GM12864 (cell line): ENCODE results near the gene CISD1.

Experiments
- DNase-seq: peaks from one replicate; pipeline ENCODE4 v3.0.0-alpha.2; 2011; ENCODE audit warnings: low read depth
- H3K4me3 ChIP-seq: 2 replicates; pipeline ENCODE4 v1.5.1; 2011; ENCODE audit warnings: mild to moderate bottlenecking, low read depth, low read length, control low read depth
- TF ChIP-seq, protein P1 (sequence below): IDR thresholded peaks from 2 replicates; pipeline ENCODE4 v1.5.1; 2011; ENCODE audit warnings: low read depth, mild to moderate bottlenecking, moderate library complexity, low read length, control low read depth, inconsistent platforms; ENCODE audit errors: missing control alignments

Gene CISD1

DNA sequence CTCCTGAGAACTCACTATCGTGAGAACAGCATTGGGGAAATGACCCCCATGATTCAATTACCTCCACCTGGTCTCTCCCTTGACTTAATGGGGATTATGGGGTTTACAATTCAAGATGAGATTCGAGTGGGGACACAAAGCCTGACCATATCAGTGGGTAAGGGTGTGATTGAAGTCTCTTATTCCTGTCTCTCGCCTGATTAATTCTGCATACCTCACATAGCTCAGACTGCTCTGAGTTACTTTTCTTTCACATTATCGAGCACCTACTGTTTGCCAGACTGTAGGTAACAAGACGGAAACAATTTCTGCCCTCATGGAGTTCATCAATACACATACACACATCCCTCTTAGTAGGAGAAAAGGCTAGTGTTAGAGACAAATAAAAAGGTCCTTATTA lies 25.0 kb downstream of the CISD1 start:
- DNase-seq = no peak
- H3K4me3 ChIP-seq = no peak overlapping the region
- TF ChIP-seq, protein P1, sequence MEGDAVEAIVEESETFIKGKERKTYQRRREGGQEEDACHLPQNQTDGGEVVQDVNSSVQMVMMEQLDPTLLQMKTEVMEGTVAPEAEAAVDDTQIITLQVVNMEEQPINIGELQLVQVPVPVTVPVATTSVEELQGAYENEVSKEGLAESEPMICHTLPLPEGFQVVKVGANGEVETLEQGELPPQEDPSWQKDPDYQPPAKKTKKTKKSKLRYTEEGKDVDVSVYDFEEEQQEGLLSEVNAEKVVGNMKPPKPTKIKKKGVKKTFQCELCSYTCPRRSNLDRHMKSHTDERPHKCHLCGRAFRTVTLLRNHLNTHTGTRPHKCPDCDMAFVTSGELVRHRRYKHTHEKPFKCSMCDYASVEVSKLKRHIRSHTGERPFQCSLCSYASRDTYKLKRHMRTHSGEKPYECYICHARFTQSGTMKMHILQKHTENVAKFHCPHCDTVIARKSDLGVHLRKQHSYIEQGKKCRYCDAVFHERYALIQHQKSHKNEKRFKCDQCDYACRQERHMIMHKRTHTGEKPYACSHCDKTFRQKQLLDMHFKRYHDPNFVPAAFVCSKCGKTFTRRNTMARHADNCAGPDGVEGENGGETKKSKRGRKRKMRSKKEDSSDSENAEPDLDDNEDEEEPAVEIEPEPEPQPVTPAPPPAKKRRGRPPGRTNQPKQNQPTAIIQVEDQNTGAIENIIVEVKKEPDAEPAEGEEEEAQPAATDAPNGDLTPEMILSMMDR = no peak

DNA sequence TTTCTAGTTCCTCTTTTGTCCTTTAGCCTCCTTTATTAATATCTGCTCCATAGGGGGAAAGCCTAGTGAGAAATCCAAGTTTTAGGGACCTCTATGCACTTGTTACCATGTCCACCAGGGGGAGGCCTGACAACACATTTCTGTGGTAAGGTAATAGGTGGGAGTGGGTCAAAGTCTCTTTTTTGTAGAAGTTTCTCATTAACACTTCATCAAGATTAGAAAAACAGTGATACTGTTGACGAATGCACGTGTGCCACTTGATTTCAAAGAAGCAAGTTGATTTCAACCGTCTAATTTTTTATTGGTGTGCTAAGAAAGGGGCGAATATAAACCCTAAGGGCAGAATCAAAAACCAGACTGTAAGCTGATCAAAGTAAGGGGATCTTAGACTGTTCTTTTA lies 30.6 kb downstream of the CISD1 start:
- H3K4me3 ChIP-seq = no peak overlapping the region
- peak; percentile 15 for DNase-seq
- TF ChIP-seq, protein P1 = peak; percentile 82

DNA sequence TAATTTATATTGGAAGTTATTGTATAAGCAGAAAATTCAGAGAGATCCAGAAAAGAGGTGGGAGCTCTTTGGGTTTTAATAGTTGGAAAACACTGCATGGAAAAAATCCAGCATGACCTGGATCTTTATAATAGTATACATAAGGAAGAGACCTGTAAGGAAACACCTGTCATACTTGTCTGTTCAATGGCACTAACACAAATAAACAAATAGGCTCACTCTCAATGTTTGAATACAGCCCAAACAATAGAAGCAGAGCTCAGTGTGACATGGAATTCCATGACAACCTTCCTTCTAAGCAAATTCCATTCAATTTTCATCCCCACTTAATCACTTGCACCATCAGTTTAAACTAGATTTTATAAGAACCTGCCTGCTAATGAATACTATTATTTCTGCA lies 31.7 kb downstream of the CISD1 start:
- no peak overlapping the region for H3K4me3 ChIP-seq
- DNase-seq = no peak
- TF ChIP-seq, protein P1 = no peak

DNA sequence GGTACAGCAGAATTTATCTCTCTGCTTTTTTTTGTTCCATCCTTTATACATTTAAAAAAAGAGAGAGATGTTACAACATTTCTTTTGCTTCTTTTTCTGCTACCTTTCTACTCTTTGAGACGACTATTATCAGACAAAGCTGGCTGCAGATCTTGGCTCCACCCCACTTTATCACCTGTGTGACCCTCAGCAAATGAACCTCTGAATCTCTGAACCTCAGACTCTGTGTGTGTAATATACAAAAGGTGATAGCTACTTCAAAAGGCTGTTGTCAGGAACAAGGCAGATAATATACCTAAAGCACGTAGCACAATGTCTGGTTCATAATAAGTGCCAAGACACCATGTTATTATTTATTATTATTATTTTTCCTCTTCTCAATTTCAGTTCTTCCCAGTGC lies 33.3 kb downstream of the CISD1 start:
- TF ChIP-seq, protein P1 = no peak
- no peak for DNase-seq
- no peak overlapping the region for H3K4me3 ChIP-seq

DNA sequence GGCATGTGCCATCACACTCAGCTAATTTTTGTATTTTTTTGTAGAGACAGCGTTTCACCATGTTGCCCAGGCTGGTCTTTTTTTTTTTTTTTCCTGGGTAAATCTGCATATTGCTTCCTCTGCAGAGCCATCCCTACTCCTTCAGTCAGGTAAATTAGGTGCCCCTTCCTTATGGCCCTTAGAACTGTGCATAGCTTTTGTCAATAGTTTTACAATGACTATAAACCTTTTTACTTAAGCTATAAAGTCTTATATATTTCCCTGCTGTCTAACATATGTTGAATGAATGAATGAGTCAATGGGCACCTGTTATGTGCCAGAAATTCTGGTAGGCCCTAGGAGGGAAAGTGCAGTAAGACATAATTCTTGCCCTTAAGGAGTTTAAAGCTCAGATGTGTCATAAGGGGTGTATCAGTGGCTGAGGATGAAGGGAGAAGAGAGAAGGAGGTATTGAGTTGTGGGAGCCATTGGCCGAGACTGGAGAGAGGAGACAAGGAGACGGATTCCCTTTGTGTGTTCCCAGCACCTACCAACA lies 35.2 kb downstream of the CISD1 start:
- TF ChIP-seq, protein P1 = no peak
- H3K4me3 ChIP-seq = no peak overlapping the region
- no peak for DNase-seq

DNA sequence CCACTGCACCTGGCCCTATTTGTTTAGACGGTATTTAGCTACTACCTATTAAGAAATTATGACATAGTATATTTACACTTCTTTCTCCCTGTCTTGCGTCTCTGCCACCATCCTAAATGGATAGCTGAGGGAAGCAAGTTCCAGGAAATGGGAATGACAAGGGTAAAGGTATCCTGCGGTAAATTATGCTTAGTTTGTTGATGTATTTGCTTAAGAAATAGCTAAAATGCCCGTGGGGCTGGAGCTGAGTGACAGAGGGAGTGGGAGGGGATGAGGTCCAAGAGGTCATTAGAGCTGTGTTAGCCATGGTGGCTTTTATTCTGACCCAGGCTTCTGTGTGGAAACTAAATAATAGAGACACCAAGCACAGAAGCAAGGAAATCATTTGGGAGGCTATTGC lies 36.9 kb downstream of the CISD1 start:
- TF ChIP-seq, protein P1 = no peak
- H3K4me3 ChIP-seq = no peak overlapping the region
- DNase-seq = no peak

DNA sequence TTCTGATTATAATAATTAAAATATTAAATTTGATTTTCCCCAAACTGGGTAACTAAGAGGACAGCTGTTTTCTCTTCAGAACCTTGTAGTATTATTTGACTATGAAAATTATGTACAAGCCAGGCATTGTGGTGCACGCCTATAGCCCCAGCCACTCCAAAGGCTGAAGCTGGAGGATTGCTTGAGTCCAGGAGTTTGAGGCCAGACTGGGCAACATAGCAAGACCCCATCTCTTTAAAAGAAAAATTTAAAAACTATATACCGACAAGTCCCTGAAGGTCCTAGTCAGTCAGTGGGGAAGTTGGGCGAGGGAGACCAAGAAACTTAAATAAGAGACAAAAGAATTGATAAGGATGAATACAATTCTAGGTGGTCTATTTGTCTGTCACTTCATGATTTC lies 38.7 kb downstream of the CISD1 start:
- DNase-seq = no peak
- no peak overlapping the region for H3K4me3 ChIP-seq
- TF ChIP-seq, protein P1 = no peak
